A549 treated with dexamethasone at 1 μM for 4 hours (cell line): Measurements from ENCODE around the gene JDP2. TPM values are rescaled to one million over a fixed set of nuclear protein-coding genes. Genes with fewer than 3 reads are reported as not detected.

Experiments
- total RNA-seq: library from RNA; stranded (reverse); fragments of 200-300 nt; extraction: Qiagen RNA extraction; gene quantifications from 5 replicates; pipeline ENCODE4 v1.2.3, GENCODE V29; 2022

JDP2 gene, protein sequence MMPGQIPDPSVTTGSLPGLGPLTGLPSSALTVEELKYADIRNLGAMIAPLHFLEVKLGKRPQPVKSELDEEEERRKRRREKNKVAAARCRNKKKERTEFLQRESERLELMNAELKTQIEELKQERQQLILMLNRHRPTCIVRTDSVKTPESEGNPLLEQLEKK
- total RNA-seq, result 21.5 to 34.6 TPM (median 33.3 TPM) in 5 replicates

DNA sequence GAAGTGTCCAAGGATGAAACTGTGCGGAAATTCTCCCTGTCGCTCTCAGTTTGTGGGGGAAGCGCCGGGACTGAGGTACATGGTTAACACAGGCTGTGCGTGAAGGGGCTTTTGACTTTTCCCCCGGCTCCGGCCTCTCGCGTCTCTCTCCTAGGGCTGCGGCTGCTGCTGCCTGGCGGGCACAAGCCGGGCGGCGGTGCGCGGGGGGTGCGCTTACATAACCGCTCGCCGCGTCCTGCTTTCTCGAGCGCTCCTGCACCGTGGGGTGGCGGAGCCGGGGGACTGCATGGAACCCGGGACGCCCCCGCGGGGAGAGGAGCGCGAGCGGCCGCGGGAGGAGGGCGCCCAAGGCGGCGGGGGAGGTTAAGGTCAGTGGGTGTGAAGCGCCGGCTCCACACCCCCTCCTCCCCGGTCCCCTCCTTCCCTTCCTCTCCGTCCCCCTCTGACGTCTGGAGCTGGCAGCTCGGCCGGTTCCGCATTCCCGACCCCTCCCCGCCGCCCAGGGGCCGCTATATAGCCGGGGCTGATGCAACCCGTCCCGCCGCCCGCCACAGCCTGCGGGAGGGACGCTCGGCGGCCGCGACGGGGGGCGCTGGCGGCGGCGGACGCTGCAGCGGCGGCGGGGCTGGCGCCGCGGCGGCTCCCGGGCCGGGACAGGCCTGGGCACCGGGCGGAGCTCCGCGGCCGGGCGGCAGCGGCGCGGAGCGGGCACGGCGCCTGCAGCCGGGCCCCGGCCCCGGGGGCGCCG is at the start of gene JDP2:
TSS of gene JDP2 (plus strand) at position 541 of the 748 bp plus-strand sequence. CDS start 9,899 bp downstream, outside the sequence.

DNA sequence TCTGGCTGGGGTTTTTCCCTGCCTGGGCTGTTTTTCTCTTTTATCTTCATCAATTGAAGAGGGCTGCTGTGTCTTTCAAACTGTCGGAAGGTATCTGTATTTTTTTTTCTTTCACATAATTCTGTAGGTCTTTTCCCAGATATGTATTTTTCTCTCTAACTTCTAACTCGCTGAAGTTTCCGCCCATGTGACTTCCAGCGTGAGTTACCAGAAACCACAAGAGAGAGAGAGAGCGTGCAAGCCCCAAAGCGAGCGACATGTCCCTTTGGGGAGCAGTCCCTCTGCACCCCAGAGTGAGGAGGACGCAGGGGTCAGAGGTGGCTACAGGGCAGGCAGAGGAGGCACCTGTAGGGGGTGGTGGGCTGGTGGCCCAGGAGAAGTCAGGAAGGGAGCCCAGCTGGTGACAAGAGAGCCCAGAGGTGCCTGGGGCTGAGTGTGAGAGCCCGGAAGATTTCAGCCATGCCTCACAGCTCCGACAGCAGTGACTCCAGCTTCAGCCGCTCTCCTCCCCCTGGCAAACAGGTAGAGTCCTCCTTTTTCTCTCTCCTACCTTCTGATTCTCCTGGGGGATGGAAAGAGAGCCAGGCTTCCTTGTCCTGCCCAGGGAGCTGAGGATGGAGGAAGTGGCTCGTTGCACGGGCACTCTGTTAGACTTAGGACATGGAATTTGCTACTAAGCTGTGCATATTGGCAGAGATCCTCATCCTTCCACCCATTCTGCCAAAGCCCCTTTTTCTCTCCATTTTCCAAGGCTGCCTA is 94.6 kb downstream of the JDP2 start, which contains the start of gene BATF:
TSS of gene BATF (plus strand) at position 246 of the 759 bp plus-strand sequence. CDS start at position 460, 214 bp downstream.

Other genes starting within 250 kb of the JDP2 start
- 10.9 to 14.0 TPM (median 11.5 TPM) in 5 replicates for gene FOS, start 149.2 kb upstream of the JDP2 start, total RNA-seq
- not detected in 5 replicates for gene BATF, start 94.4 kb downstream of the JDP2 start, total RNA-seq
- gene FLVCR2, start 150.6 kb downstream of the JDP2 start, total RNA-seq, result 13.3 to 15.7 TPM (median 14.8 TPM) in 5 replicates
- gene ERG28, start 232.9 kb downstream of the JDP2 start, total RNA-seq, result 13.5 to 15.6 TPM (median 15.1 TPM) in 5 replicates
- gene TTLL5, start 233.2 kb downstream of the JDP2 start, total RNA-seq, result 10.3 to 15.7 TPM (median 14.6 TPM) in 5 replicates